Mononuclear cell (primary cell): ENCODE results near the gene HAVCR2. TPM values are rescaled to one million over a fixed set of nuclear protein-coding genes. Genes with fewer than 3 reads are reported as not detected.

ENCODE experiments used
- H3K27me3 ChIP-seq: 2 replicates; pipeline ENCODE4 v1.6.0; 2011; ENCODE audit warnings: low read length, control low read depth; ENCODE audit not compliant: insufficient read depth
- H3K4me1 ChIP-seq: 2 replicates; pipeline ENCODE4 v1.5.1; 2011; ENCODE audit warnings: mild to moderate bottlenecking, low read length, control low read depth; ENCODE audit not compliant: insufficient read depth
- H3K4me3 ChIP-seq: 2 replicates; pipeline ENCODE4 v1.5.1; 2011; ENCODE audit warnings: mild to moderate bottlenecking, low read length, moderate library complexity
- H3K9me3 ChIP-seq: 2 replicates; pipeline ENCODE4 v1.5.1; 2011; ENCODE audit warnings: low read depth, mild to moderate bottlenecking, control low read depth, low read length
- total RNA-seq: library from RNA; depleted of rRNA; stranded (reverse); fragments of >200 nt; gene quantifications from one replicate; pipeline ENCODE4 v1.2.3, GENCODE V29; 2012

HAVCR2 gene
- total RNA-seq, 1 donor, result 27.3 TPM

DNA sequence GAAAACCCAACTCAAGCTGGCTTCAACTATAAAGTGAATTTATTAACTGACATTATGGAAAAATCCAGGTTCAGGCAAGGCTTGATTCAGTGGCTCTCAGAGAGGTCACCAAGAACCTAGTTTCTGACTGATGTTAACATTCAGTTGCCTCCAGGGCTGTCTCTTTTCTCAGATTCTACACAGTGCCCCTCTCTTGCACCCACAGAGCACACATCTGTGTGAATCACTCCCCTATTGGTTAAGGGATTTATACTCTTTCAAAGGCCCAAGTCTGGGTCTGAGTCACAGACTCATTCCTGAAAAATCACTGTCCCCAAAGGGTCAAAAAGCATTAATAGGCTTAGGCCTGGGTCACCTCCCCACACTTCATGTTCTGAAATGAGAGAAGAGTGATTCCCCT is 6.2 kb upstream of the HAVCR2 start:
- no peaks in the 10 kb centered on the region for H3K9me3 ChIP-seq
- peaks cover 6% of the 10 kb centered on the region for H3K4me1 ChIP-seq
- no peaks in the 10 kb centered on the region for H3K27me3 ChIP-seq
- no peak overlapping the region for H3K4me3 ChIP-seq

DNA sequence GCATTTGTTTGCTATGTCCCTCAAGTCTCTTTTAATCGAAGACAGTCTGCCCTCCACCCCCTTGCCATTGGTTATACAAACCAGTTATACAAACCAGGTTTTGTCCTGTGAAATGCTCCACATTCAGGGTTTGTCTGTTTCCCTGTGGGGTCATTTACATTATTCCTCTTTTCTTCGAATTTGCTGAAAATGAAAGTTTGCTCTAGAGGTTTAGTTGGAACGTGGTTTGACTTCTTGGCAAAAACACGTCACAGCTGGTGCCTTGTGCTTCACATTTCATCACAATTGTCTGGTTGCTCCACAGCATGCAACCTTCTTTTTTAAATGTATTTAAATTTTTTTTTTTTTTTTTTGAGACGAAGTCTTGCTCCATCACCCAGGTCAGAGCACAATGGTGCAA is 4.2 kb upstream of the HAVCR2 start:
- H3K4me1 ChIP-seq, result peaks cover 26% of the 10 kb centered on the region
- no peak overlapping the region for H3K4me3 ChIP-seq
- no peaks in the 10 kb centered on the region for H3K27me3 ChIP-seq

DNA sequence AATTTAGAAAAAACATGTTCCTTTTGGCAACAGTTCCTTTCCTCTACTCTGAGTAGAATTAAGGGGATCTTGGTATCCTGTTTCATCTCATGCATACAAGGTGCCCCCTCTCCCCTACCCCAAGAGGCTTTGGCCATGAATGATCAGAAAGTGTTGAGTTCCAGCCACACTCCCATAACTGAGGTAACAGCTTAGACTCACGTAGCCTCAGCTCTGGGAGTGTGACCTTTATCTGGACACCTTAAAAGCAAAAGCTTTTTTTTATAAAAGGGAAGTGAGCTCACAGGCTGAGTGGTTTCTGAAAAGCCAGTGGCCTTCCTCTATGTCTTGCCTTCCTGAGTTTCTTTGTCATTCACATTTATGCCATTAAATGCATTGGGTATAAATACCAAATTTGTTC is 900 bp upstream of the HAVCR2 start:
- Histone ChIP-seq H3K27me3 (no peaks in the 10 kb centered on the region), H3K9me3 (no peaks in the 10 kb centered on the region), H3K4me1 (peaks cover 59% of the 10 kb centered on the region), H3K4me3 (no peak overlapping the region)

More for the DNA sequence above, 4.2 kb upstream of the HAVCR2 start:
- H3K9me3 ChIP-seq, result no peaks in the 10 kb centered on the region

DNA sequence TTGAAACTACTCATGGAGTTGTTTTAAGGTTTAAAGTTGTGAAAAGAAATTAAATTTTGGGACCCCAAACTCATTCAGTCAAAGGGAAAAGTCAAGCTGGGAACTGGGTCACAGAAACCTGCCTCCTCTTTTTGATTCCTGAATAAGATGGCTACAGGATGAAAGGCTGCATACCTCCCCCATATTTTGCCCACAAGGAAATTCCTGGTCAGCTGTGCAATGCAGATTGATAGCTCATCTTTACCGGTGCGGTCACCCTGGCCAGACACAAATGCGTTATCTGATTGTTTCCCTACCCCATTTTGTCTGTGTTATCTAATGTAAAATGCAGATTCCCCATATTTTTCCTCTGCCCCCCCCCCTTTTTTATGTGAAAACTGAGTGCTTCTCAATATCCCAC is 1.3 kb downstream of the HAVCR2 start:
- H3K27me3 ChIP-seq, result no peaks in the 10 kb centered on the region
- no peaks in the 10 kb centered on the region for H3K9me3 ChIP-seq
- peak overlapping the region; percentile 32 for H3K4me3 ChIP-seq
- H3K4me1 ChIP-seq, result peaks cover 68% of the 10 kb centered on the region

DNA sequence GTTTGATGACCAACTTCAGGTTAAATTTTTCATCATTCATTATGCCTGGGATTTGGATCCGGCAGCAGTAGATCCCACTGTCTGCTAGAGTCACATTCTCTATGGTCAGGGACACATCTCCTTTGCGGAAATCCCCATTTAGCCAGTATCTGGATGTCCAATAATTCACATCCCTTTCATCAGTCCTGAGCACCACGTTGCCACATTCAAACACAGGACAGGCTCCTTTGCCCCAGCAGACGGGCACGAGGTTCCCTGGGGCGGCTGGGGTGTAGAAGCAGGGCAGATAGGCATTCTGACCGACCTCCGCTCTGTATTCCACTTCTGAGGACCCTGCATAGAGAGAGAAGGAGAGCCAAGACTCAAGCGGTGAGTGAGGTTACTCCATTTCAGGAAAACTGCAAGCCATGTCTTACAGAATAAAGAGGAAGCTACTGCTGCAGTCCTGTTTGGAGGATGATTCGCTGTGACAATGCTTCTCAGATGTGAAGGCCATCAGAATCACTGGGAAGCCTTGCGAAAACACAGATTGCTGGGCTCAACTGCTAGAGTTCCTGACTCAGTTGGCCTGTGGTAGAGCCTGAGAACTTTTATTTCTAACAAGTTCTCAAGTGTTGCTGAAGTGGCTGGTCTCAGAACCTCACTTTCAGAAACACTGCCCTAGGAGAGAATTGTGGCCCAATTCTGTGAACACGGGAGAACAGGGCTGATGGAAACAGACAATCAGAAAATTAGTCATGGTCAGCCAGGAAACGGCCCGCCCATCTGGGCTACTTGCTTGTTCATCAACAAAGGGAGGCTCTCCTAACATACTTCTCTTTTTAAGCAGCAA is 2.0 kb downstream of the HAVCR2 start:
- Histone ChIP-seq H3K4me1 (peaks cover 68% of the 10 kb centered on the region), H3K9me3 (no peaks in the 10 kb centered on the region), H3K4me3 (peak overlapping the region; percentile 32), H3K27me3 (no peaks in the 10 kb centered on the region)

DNA sequence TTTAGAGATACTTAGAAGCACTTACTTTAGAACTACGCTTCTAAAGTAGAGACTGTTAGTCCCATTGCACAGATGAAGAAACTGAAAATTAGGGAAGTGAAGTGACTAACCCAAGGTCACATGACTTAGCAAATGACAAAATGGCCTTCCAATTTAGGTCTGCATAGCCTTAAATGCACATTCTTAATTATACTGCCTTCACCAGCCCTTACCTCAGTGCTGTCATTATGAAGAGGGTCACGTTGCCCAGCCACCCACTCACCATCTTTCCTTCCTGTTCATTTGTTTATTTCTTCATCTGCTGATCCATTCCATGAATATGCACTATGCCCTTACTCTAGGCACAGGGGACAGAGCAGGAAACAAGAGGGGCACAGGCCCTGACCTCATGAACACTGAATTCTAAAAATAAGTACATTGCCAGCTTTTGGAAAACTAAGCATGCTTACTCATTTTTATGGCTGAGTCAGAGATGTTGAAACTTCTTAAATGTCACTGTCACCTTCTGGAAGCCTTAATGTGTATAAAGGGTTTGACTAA is 8.6 kb downstream of the HAVCR2 start:
- H3K4me3 ChIP-seq, result no peak overlapping the region
- H3K27me3 ChIP-seq, result no peaks in the 10 kb centered on the region
- no peaks in the 10 kb centered on the region for H3K9me3 ChIP-seq
- peaks cover 30% of the 10 kb centered on the region for H3K4me1 ChIP-seq

DNA sequence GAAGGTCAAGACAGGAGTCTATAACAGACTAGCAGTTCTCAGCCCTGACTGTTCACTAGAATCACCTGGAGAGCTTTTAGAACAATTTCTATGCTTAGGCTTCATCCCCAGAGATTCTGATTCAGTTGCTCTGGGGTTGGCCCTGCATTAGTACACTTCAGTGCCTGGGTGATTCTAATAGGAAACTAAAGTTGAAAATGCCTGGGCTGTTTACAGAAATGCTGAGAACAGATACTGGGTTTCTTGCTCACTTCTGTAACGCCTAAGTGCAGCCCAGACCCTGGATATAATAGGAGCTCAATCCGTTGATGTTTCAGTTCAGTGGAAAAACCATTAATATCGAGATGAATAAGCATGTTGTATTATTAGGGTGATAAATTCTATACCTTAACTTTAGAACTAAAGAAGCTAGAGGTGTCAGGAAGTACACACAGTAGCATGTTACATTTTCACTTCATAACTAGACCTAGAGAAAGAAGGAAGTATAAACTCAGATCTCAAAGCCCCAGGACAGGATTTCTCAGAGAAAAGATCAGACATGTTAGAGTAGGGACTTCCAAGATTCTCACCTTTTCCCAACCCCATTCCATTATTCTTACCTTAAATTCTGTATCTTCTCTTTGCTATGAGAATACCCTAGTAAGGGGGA is 20.4 kb downstream of the HAVCR2 start:
- no peak overlapping the region for H3K4me3 ChIP-seq
- no peaks in the 10 kb centered on the region for H3K9me3 ChIP-seq
- no peaks in the 10 kb centered on the region for H3K27me3 ChIP-seq
- no peaks in the 10 kb centered on the region for H3K4me1 ChIP-seq

DNA sequence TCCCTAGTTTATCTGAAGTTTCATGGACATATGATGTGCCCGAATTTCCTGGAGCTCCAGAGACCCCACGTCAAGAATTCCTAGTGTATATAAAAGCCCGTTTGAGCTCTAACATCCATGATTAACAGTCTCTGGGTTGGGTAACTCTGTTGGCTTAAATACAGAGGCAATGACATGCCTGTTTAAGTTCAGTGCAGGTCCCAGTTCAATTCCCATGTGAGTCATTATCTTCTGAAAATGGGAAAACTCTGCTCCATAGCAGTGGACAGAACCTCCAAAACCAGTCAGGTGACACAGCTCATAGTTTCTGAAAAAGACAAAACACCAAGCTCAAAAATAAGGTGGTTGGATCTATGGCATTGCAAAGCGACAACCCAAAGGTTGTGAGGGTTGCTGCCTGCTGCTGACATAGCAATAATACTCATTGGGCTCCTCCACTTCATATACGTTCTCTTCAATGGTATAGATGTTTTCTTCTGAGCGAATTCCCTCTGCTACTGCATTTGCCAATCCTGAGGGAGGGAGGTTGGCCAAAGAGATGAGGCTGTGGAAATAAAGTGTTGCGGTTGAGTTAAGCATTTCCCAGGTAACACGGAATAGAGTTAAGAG is 22.0 kb downstream of the HAVCR2 start:
- Histone ChIP-seq H3K27me3 (no peaks in the 10 kb centered on the region), H3K4me3 (no peak overlapping the region), H3K4me1 (no peaks in the 10 kb centered on the region), H3K9me3 (no peaks in the 10 kb centered on the region)

DNA sequence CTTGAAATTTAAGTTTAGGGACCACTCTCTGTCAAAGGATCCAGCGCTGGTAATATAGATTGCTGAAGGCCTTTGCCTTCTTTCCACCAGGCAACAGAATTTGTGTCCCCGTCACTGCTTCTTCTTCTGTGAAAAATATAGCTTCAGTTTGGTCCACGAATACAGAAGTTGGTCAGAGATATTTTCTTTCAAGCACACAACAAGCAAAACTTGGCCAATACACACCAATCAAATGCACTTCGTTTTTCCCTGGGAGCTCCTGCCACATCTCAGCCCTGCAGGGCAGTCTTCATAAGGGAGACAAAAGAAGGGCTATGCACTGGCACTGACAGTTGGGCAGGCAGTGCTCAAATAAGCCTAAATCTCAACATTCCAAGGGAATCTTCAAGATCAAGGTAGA is 22.9 kb downstream of the HAVCR2 start:
- H3K9me3 ChIP-seq, result no peaks in the 10 kb centered on the region
- H3K27me3 ChIP-seq, result no peaks in the 10 kb centered on the region
- H3K4me1 ChIP-seq, result no peaks in the 10 kb centered on the region
- no peak overlapping the region for H3K4me3 ChIP-seq

DNA sequence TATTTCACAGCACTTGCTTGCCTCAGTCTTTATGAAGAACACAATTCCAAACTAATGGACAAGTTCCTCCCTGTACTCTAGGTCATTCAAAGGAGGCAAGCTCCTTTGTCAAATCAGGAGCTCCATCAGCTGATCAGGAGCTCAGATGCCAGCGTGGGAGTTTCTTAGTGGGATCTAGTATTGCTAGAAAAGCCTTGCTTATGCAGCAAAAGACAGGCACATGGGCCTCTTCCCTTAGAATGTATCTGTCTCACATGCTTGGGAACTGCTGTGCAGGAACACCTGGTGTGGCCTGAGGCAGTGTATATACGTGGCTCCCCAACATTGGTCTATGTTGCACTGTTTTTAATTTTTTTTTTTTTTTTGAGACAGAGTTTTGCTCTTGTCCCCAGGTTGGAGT is 28.6 kb downstream of the HAVCR2 start:
- H3K27me3 ChIP-seq, result no peaks in the 10 kb centered on the region
- peaks cover under 1% of the 10 kb centered on the region for H3K4me1 ChIP-seq
- no peak overlapping the region for H3K4me3 ChIP-seq
- no peaks in the 10 kb centered on the region for H3K9me3 ChIP-seq

DNA sequence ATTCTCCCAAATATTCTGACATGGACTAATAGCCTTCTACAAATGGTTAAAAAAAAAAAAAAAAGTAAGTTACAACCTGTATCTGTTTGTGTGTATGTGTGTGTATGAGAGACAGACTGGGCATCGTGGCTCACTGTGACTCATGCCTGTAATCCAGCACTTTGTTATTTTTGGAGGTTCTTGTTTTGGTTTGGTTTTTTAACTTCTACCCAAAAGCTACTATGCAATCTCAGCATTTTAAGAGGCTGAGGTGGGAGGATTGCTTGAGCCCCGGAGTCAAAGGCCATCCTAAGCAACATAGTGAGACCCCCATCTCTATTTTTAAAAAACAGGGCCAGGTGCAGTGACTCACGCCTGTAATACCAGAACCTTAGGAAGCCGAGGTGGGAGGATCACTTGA is 32.3 kb downstream of the HAVCR2 start:
- H3K9me3 ChIP-seq, result no peaks in the 10 kb centered on the region
- no peak overlapping the region for H3K4me3 ChIP-seq
- H3K27me3 ChIP-seq, result no peaks in the 10 kb centered on the region

DNA sequence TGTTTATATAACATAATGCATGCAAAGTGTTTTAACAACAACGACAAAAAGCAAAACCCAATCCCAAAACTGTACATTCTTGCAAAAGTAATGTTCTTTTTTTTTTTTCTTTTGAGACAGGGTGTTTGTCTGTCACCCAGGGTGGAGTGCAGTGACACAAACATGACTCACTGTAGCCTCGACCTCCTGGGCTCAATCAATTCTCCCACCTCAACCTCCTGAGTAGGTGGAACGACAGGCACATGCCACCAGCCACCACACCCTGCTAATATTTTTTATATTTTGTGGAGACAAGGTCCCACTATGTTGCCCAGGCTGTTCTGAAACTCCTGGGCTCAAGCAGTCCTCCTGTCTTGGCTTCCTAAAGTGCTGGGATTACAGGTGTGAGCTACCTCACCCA is 36.3 kb downstream of the HAVCR2 start:
- no peaks in the 10 kb centered on the region for H3K9me3 ChIP-seq
- peaks cover 12% of the 10 kb centered on the region for H3K4me1 ChIP-seq
- H3K27me3 ChIP-seq, result no peaks in the 10 kb centered on the region
- H3K4me3 ChIP-seq, result no peak overlapping the region

More for the DNA sequence above, 32.3 kb downstream of the HAVCR2 start:
- H3K4me1 ChIP-seq, result peaks cover 12% of the 10 kb centered on the region

DNA sequence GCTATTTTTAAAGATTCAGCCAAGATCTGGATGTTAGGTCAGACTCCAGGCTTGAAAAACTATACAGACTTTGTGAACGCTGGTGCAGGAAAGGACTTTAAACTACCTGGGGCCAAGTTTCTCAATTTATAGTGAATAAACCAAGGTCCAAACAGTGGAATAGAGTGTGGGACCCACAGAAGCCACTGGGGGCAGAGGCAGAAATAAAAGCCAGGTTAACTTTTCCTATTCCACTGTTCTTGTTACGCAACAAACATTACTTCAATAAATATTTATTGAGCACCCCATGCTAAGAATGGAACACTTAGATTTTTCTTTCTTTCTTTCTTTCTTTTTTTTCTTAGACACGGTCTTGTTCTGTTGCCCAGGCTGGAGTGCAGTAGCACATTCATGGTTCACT is 38.9 kb downstream of the HAVCR2 start:
- no peaks in the 10 kb centered on the region for H3K27me3 ChIP-seq
- no peaks in the 10 kb centered on the region for H3K9me3 ChIP-seq

DNA sequence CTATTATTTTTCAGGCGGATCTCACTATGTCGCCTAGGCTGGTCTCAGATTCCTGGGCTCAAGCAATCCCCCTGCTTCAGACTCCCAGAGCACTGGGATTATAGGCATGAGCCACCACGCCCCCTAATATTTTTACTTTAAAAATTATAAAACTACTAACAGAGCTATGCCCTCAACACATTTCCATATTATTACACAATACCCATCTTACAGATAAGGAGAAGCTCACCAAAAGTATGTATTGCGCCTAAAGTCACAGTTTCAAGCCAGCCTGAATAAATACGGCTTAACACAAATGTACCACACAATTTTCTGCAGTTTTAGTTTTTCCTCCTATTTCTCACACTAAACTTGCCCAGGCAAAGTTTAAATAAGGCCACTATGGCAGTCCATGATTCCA is 40.1 kb downstream of the HAVCR2 start:
- no peaks in the 10 kb centered on the region for H3K27me3 ChIP-seq
- peaks cover 7% of the 10 kb centered on the region for H3K4me1 ChIP-seq
- H3K4me3 ChIP-seq, result no peak overlapping the region
- H3K9me3 ChIP-seq, result no peaks in the 10 kb centered on the region

More for the DNA sequence above, 38.9 kb downstream of the HAVCR2 start:
- H3K4me3 ChIP-seq, result no peak overlapping the region
- peaks cover 8% of the 10 kb centered on the region for H3K4me1 ChIP-seq

DNA sequence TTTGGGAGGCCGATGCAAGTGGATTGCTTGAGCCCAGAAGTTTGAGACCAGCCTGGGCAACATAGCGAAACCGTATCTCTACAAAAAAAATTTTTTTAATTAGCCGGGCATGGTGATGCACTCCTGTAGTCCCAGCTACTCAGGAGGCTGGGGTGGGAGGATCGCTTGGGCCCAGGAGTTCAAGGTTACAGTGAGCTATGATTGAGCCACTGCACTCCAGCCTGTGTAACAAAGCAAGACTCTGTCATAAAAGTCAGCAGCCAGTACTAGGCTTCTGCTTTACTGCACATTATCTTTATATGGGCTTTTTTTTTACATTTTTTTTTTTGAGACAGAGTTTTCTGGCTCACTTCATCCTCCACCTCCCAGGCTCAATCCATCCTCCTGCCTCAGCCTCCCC is 40.5 kb downstream of the HAVCR2 start:
- Histone ChIP-seq H3K27me3 (no peaks in the 10 kb centered on the region), H3K4me1 (peaks cover 7% of the 10 kb centered on the region), H3K9me3 (no peaks in the 10 kb centered on the region), H3K4me3 (no peak overlapping the region)
